GM23338 (cell line): ENCODE results near the gene FAM81A. TPM values are rescaled to one million over a fixed set of nuclear protein-coding genes. Genes with fewer than 3 reads are reported as not detected.

Source experiments
- ATAC-seq: fragments of 200-7000 bp; cut with Tn5 transposase; 3 replicates; pipeline ENCODE4 v1.9.1; 2020
- DNase-seq: peaks from one replicate; pipeline ENCODE4 v3.0.0-alpha.2; 2015; ENCODE audit warnings: low spot score
- H2AFZ ChIP-seq: fragments of 200-600 bp; sonication (generic); 2 replicates; pipeline ENCODE4 v1.8.0; 2016; ENCODE audit warnings: antibody characterized with exemption, mild to moderate bottlenecking, moderate library complexity
- H3F3A ChIP-seq: fragments of 200-600 bp; sonication (generic); replicated peaks from 2 replicates; pipeline ENCODE4 v1.8.0; 2017; ENCODE audit warnings: antibody characterized with exemption, mixed run types, low read depth
- H3K27ac ChIP-seq: fragments of 200-600 bp; sonication (generic); 2 replicates; pipeline ENCODE4 v1.6.1; 2016; ENCODE audit warnings: low read depth
- H3K27me3 ChIP-seq: fragments of 200-600 bp; sonication (generic); 2 replicates; pipeline ENCODE4 v1.8.0; 2016; ENCODE audit warnings: mild to moderate bottlenecking, mixed run types, moderate library complexity; ENCODE audit not compliant: insufficient read depth
- H3K36me3 ChIP-seq: fragments of 200-600 bp; sonication (generic); 2 replicates; pipeline ENCODE4 v1.8.0; 2016; ENCODE audit warnings: mild to moderate bottlenecking; ENCODE audit not compliant: insufficient read depth
- H3K4me1 ChIP-seq: fragments of 200-600 bp; sonication (generic); 2 replicates; pipeline ENCODE4 v1.8.0; 2016; ENCODE audit warnings: mild to moderate bottlenecking, moderate library complexity; ENCODE audit not compliant: insufficient read depth
- H3K4me2 ChIP-seq: fragments of 200-600 bp; sonication (generic); 2 replicates; pipeline ENCODE4 v1.7.1; 2017; ENCODE audit warnings: mixed run types
- H3K4me3 ChIP-seq: fragments of 200-600 bp; sonication (generic); 2 replicates; pipeline ENCODE4 v1.6.1; 2016; ENCODE audit warnings: mixed run types
- H3K79me2 ChIP-seq: fragments of 200-600 bp; sonication (generic); replicated peaks from 2 replicates; pipeline ENCODE4 v1.8.0; 2017; ENCODE audit warnings: mild to moderate bottlenecking; ENCODE audit not compliant: insufficient read depth
- H3K9me2 ChIP-seq: fragments of 200-600 bp; sonication (generic); 2 replicates; pipeline ENCODE4 v1.8.0; 2017; ENCODE audit not compliant: insufficient read depth
- H4K20me1 ChIP-seq: fragments of 200-600 bp; sonication (generic); replicated peaks from 2 replicates; pipeline ENCODE4 v1.8.0; 2017; ENCODE audit warnings: mild to moderate bottlenecking; ENCODE audit not compliant: insufficient read depth
- H3K27ac Mint-ChIP-seq: 2 replicates; pipeline ENCODE4 v1.8.0; 2020; ENCODE audit warnings: inconsistent platforms, mild to moderate bottlenecking, moderate library complexity, mixed read lengths
- H3K27me3 Mint-ChIP-seq: 3 replicates; pipeline ENCODE4 v1.8.0; 2022; ENCODE audit warnings: low read depth, mild to moderate bottlenecking, moderate library complexity, mixed read lengths, inconsistent platforms; ENCODE audit not compliant: insufficient read depth, poor library complexity
- H3K36me3 Mint-ChIP-seq: 3 replicates; pipeline ENCODE4 v1.8.0; 2021; ENCODE audit warnings: low read depth, mild to moderate bottlenecking, inconsistent platforms, moderate library complexity, mixed read lengths
- H3K4me1 Mint-ChIP-seq: 3 replicates; pipeline ENCODE4 v1.8.0; 2020; ENCODE audit warnings: mild to moderate bottlenecking, inconsistent platforms, mixed read lengths
- H3K4me3 Mint-ChIP-seq: 3 replicates; pipeline ENCODE4 v1.8.0; 2021; ENCODE audit warnings: moderate library complexity, mild to moderate bottlenecking, inconsistent platforms, mixed read lengths
- H3K9me3 Mint-ChIP-seq: 3 replicates; pipeline ENCODE4 v1.8.0; 2020; ENCODE audit warnings: moderate library complexity, mild to moderate bottlenecking, inconsistent platforms, mixed read lengths
- CREB1 ChIP-seq: fragments of 250-450 bp; sonication (Bioruptor Pico); IDR thresholded peaks from 2 replicates; pipeline ENCODE4 v1.5.0; 2020; ENCODE audit warnings: low read depth, mild to moderate bottlenecking, moderate library complexity
- EZH2 ChIP-seq: fragments of 200-600 bp; sonication (generic); IDR thresholded peaks from one replicate; pipeline ENCODE4 v1.8.0; 2017; ENCODE audit warnings: antibody characterized with exemption, mild to moderate bottlenecking, low read depth; ENCODE audit not compliant: unreplicated experiment
- EZH2phosphoT487 ChIP-seq: fragments of 200-600 bp; sonication (generic); IDR thresholded peaks from one replicate; pipeline ENCODE4 v1.8.1; 2018; ENCODE audit warnings: antibody characterized with exemption; ENCODE audit not compliant: unreplicated experiment
- JUNB ChIP-seq: IDR thresholded peaks from one replicate; pipeline ENCODE4 v1.6.1; 2016; ENCODE audit warnings: antibody characterized with exemption; ENCODE audit not compliant: unreplicated experiment
- NANOG ChIP-seq: IDR thresholded peaks from 2 replicates; pipeline ENCODE4 v1.6.1; 2016; ENCODE audit warnings: antibody characterized with exemption, borderline replicate concordance
- POLR2AphosphoS5 ChIP-seq: IDR thresholded peaks from 2 replicates; pipeline ENCODE4 v1.6.1; 2016; ENCODE audit warnings: antibody characterized with exemption, low read depth
- STAT1 ChIP-seq: IDR thresholded peaks from one replicate; pipeline ENCODE4 v1.6.1; 2016; ENCODE audit warnings: antibody characterized with exemption; ENCODE audit not compliant: unreplicated experiment
- ZNF114 ChIP-seq: fragments of 250-450 bp; sonication (Bioruptor Pico); IDR thresholded peaks from 2 replicates; pipeline ENCODE4 v1.5.0; 2020; ENCODE audit warnings: mild to moderate bottlenecking, moderate library complexity
- ZNF331 ChIP-seq: fragments of 250-450 bp; sonication (Bioruptor Pico); IDR thresholded peaks from 2 replicates; pipeline ENCODE4 v1.5.0; 2020; ENCODE audit warnings: low read depth, mild to moderate bottlenecking, moderate library complexity
- polyA plus RNA-seq: library from polyadenylated mRNA; unstranded; fragments of >200 nt; fragmentation: Nextera tagmentation; extraction: Ambion mirVana; gene quantifications from 2 replicates; pipeline ENCODE4 v1.2.1, GENCODE V29; 2016
- total RNA-seq: library from RNA; depleted of rRNA; stranded (reverse); fragments of >200 nt; shearing (Covaris generic); gene quantifications from 2 replicates; pipeline ENCODE4 v1.2.3, GENCODE V29; 2014
- TF ChIP-seq, protein P1 (sequence below): IDR thresholded peaks from one replicate; pipeline ENCODE4 v1.6.1; 2018; ENCODE audit warnings: antibody characterized with exemption; ENCODE audit not compliant: unreplicated experiment
- TF ChIP-seq, protein P2 (sequence below): fragments of 250-450 bp; sonication (Bioruptor Pico); IDR thresholded peaks from 2 replicates; pipeline ENCODE4 v1.5.0; 2020; ENCODE audit warnings: mild to moderate bottlenecking, moderate library complexity
- TF ChIP-seq, protein P3 (sequence below), 2 experiments: fragments of 200-600 bp in 1 of 2; sonication (generic) in 1 of 2; conservative IDR thresholded peaks; 2 replicates each; pipeline versions ENCODE4 v1.5.1 to v1.6.1; 2016 to 2017; ENCODE audit warnings: antibody characterized with exemption in 2 of 2, low read depth in 2 of 2, mild to moderate bottlenecking in 2 of 2, moderate library complexity in 1 of 2
- TF ChIP-seq, protein P4 (sequence below): IDR thresholded peaks from 2 replicates; pipeline ENCODE4 v1.6.1; 2016; ENCODE audit warnings: antibody characterized with exemption

Gene FAM81A
- total and polyA plus RNA-seq, 2 experiments from 2014 or later: 0.73 to 4.1 TPM

DNA sequence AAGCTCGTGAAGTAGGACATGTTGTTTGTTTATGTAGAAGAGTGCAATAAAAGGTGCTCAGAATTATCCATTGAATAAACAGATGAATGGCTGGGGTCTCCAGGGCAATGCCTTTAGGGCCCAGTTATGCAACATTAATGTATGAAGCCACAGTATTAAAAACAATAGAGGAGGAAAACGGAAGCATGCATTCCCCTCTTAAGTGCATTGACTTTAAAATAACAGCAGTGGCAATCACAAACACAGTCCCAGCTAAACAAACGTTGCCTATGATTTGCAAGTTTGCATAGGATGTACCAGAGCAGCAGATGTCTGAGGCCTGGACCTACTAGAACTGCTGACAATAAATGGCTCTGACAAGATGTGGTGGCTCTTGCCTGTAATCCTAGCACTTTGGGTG lies 113.0 kb downstream of the FAM81A start:
- H3K9me2 ChIP-seq: peaks cover 4% of the 10 kb centered on the region; the same call in 1 of the 2 replicates
- peaks cover 14% of the 10 kb centered on the region for H3K36me3 Mint-ChIP-seq
- no peak overlapping the region for H3K27ac Mint-ChIP-seq
- peaks cover 38% of the 10 kb centered on the region for H3K4me1 Mint-ChIP-seq
- H4K20me1 ChIP-seq: no peaks in the 10 kb centered on the region
- no peak overlapping the region for H3K4me3 Mint-ChIP-seq
- no peaks in the 10 kb centered on the region for H3K79me2 ChIP-seq
- no peak overlapping the region for H2AFZ ChIP-seq
- no peak for TF ChIP-seq JUNB
- TF ChIP-seq, protein P1, sequence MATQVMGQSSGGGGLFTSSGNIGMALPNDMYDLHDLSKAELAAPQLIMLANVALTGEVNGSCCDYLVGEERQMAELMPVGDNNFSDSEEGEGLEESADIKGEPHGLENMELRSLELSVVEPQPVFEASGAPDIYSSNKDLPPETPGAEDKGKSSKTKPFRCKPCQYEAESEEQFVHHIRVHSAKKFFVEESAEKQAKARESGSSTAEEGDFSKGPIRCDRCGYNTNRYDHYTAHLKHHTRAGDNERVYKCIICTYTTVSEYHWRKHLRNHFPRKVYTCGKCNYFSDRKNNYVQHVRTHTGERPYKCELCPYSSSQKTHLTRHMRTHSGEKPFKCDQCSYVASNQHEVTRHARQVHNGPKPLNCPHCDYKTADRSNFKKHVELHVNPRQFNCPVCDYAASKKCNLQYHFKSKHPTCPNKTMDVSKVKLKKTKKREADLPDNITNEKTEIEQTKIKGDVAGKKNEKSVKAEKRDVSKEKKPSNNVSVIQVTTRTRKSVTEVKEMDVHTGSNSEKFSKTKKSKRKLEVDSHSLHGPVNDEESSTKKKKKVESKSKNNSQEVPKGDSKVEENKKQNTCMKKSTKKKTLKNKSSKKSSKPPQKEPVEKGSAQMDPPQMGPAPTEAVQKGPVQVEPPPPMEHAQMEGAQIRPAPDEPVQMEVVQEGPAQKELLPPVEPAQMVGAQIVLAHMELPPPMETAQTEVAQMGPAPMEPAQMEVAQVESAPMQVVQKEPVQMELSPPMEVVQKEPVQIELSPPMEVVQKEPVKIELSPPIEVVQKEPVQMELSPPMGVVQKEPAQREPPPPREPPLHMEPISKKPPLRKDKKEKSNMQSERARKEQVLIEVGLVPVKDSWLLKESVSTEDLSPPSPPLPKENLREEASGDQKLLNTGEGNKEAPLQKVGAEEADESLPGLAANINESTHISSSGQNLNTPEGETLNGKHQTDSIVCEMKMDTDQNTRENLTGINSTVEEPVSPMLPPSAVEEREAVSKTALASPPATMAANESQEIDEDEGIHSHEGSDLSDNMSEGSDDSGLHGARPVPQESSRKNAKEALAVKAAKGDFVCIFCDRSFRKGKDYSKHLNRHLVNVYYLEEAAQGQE: no peak
- no peak for TF ChIP-seq ZNF331
- no peak for TF ChIP-seq STAT1
- TF ChIP-seq CREB1 (CRISPR knock-in tag): no peak
- no peak for TF ChIP-seq EZH2
- TF ChIP-seq, protein P2, sequence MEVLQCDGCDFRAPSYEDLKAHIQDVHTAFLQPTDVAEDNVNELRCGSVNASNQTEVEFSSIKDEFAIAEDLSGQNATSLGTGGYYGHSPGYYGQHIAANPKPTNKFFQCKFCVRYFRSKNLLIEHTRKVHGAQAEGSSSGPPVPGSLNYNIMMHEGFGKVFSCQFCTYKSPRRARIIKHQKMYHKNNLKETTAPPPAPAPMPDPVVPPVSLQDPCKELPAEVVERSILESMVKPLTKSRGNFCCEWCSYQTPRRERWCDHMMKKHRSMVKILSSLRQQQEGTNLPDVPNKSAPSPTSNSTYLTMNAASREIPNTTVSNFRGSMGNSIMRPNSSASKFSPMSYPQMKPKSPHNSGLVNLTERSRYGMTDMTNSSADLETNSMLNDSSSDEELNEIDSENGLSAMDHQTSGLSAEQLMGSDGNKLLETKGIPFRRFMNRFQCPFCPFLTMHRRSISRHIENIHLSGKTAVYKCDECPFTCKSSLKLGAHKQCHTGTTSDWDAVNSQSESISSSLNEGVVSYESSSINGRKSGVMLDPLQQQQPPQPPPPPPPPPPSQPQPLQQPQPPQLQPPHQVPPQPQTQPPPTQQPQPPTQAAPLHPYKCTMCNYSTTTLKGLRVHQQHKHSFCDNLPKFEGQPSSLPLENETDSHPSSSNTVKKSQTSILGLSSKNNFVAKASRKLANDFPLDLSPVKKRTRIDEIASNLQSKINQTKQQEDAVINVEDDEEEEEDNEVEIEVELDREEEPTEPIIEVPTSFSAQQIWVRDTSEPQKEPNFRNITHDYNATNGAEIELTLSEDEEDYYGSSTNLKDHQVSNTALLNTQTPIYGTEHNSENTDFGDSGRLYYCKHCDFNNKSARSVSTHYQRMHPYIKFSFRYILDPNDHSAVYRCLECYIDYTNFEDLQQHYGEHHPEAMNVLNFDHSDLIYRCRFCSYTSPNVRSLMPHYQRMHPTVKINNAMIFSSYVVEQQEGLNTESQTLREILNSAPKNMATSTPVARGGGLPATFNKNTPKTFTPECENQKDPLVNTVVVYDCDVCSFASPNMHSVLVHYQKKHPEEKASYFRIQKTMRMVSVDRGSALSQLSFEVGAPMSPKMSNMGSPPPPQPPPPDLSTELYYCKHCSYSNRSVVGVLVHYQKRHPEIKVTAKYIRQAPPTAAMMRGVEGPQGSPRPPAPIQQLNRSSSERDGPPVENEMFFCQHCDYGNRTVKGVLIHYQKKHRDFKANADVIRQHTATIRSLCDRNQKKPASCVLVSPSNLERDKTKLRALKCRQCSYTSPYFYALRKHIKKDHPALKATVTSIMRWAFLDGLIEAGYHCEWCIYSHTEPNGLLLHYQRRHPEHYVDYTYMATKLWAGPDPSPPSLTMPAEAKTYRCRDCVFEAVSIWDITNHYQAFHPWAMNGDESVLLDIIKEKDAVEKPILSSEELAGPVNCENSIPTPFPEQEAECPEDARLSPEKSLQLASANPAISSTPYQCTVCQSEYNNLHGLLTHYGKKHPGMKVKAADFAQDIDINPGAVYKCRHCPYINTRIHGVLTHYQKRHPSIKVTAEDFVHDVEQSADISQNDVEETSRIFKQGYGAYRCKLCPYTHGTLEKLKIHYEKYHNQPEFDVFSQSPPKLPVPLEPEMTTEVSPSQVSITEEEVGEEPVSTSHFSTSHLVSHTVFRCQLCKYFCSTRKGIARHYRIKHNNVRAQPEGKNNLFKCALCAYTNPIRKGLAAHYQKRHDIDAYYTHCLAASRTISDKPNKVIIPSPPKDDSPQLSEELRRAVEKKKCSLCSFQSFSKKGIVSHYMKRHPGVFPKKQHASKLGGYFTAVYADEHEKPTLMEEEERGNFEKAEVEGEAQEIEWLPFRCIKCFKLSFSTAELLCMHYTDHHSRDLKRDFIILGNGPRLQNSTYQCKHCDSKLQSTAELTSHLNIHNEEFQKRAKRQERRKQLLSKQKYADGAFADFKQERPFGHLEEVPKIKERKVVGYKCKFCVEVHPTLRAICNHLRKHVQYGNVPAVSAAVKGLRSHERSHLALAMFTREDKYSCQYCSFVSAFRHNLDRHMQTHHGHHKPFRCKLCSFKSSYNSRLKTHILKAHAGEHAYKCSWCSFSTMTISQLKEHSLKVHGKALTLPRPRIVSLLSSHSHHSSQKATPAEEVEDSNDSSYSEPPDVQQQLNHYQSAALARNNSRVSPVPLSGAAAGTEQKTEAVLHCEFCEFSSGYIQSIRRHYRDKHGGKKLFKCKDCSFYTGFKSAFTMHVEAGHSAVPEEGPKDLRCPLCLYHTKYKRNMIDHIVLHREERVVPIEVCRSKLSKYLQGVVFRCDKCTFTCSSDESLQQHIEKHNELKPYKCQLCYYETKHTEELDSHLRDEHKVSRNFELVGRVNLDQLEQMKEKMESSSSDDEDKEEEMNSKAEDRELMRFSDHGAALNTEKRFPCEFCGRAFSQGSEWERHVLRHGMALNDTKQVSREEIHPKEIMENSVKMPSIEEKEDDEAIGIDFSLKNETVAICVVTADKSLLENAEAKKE (CRISPR knock-in tag): no peak
- TF ChIP-seq EZH2phosphoT487: no peak
- TF ChIP-seq NANOG: no peak
- no peak for TF ChIP-seq ZNF114
- TF ChIP-seq, protein P3, sequence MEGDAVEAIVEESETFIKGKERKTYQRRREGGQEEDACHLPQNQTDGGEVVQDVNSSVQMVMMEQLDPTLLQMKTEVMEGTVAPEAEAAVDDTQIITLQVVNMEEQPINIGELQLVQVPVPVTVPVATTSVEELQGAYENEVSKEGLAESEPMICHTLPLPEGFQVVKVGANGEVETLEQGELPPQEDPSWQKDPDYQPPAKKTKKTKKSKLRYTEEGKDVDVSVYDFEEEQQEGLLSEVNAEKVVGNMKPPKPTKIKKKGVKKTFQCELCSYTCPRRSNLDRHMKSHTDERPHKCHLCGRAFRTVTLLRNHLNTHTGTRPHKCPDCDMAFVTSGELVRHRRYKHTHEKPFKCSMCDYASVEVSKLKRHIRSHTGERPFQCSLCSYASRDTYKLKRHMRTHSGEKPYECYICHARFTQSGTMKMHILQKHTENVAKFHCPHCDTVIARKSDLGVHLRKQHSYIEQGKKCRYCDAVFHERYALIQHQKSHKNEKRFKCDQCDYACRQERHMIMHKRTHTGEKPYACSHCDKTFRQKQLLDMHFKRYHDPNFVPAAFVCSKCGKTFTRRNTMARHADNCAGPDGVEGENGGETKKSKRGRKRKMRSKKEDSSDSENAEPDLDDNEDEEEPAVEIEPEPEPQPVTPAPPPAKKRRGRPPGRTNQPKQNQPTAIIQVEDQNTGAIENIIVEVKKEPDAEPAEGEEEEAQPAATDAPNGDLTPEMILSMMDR (conservative IDR thresholded peaks at IDR 0.05; ENCODE audit: low read depth in 2 of 2): no peak
- TF ChIP-seq POLR2AphosphoS5: no peak
- TF ChIP-seq, protein P4, sequence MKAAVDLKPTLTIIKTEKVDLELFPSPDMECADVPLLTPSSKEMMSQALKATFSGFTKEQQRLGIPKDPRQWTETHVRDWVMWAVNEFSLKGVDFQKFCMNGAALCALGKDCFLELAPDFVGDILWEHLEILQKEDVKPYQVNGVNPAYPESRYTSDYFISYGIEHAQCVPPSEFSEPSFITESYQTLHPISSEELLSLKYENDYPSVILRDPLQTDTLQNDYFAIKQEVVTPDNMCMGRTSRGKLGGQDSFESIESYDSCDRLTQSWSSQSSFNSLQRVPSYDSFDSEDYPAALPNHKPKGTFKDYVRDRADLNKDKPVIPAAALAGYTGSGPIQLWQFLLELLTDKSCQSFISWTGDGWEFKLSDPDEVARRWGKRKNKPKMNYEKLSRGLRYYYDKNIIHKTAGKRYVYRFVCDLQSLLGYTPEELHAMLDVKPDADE: no peak
- H3K9me3 Mint-ChIP-seq: peaks cover 18% of the 10 kb centered on the region
- peak overlapping the region; percentile 62; the same call in 1 of the 2 replicates for H3K4me2 ChIP-seq
- peaks cover 23% of the 10 kb centered on the region for H3K4me1 ChIP-seq
- no peak overlapping the region for H3K4me3 ChIP-seq
- ATAC-seq (no peak), DNase-seq (no peak)
- no peaks in the 10 kb centered on the region for H3K36me3 ChIP-seq
- H3F3A ChIP-seq: peaks cover 7% of the 10 kb centered on the region; the same call in 1 of the 2 replicates
- H3K27me3 Mint-ChIP-seq: peaks cover 13% of the 10 kb centered on the region
- H3K27me3 ChIP-seq: peaks cover 15% of the 10 kb centered on the region; the same call in 1 of the 2 replicates
- H3K27ac ChIP-seq: no peak overlapping the region
